HL-60 (cell line): ENCODE results near the gene SLC24A3.

Experiments
- CTCF ChIP-seq: IDR thresholded peaks from one replicate; pipeline ENCODE4 v1.5.1; 2011; ENCODE audit warnings: low read length, control low read depth, inconsistent platforms; ENCODE audit not compliant: insufficient read depth
- POLR2AphosphoS5 ChIP-seq: IDR thresholded peaks from 2 replicates; pipeline ENCODE4 v1.6.1; 2012; ENCODE audit warnings: low read depth
- REST ChIP-seq: IDR thresholded peaks from 2 replicates; pipeline ENCODE4 v1.6.1; 2012; ENCODE audit warnings: low read depth; ENCODE audit not compliant: insufficient replicate concordance

GRCh38 chr20:19571996-19572395 is 359.6 kb downstream of the SLC24A3 start:
- TF ChIP-seq CTCF = no peak
- TF ChIP-seq REST = no peak
- TF ChIP-seq POLR2AphosphoS5 = no peak
